Stimulated activated CD4-positive, alpha-beta T cell treated with anti-CD3 and anti-CD28 coated beads, Interleukin-2, amount 100 ng/mL, for 48 hours (primary cell): ENCODE data around the gene SNAP47.

Source experiments
- DNase-seq, 2 donors: peaks; one replicate each; pipeline ENCODE4 v3.0.0-alpha.2; 2020

The SNAP47 gene

GRCh38 chr1:227753999-227754711, 18.9 kb downstream of the SNAP47 start:
- DNase-seq: no peak

- DNase-seq: no peak
Observed at GRCh38 chr1:227754958-227755357, 19.7 kb downstream of the SNAP47 start.

- no peak for DNase-seq
Observed at GRCh38 chr1:227756172-227756959, 21.1 kb downstream of the SNAP47 start.

DNA sequence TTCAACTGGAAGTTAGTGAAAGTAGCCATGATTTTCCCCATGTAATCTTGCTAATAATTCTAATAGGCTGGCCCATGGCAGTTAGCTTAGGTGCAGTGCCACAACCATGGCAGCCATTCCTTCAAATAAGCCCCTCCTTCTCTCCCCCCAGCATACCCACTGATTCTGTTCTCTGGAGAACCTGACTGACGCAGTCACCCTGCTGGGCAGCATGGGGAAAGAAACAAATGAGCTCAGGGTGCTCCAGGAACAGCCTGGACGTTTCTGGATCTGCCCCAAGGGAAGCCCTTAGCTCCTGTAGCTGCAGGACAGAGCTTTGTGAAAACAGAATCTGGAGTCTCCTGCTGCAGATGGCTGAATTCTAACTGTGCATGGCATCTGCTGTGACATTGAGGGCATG, 22.5 kb downstream of the SNAP47 start:
- no peak for DNase-seq

GRCh38 chr1:227758366-227758765, 23.1 kb downstream of the SNAP47 start:
- no peak for DNase-seq

DNA sequence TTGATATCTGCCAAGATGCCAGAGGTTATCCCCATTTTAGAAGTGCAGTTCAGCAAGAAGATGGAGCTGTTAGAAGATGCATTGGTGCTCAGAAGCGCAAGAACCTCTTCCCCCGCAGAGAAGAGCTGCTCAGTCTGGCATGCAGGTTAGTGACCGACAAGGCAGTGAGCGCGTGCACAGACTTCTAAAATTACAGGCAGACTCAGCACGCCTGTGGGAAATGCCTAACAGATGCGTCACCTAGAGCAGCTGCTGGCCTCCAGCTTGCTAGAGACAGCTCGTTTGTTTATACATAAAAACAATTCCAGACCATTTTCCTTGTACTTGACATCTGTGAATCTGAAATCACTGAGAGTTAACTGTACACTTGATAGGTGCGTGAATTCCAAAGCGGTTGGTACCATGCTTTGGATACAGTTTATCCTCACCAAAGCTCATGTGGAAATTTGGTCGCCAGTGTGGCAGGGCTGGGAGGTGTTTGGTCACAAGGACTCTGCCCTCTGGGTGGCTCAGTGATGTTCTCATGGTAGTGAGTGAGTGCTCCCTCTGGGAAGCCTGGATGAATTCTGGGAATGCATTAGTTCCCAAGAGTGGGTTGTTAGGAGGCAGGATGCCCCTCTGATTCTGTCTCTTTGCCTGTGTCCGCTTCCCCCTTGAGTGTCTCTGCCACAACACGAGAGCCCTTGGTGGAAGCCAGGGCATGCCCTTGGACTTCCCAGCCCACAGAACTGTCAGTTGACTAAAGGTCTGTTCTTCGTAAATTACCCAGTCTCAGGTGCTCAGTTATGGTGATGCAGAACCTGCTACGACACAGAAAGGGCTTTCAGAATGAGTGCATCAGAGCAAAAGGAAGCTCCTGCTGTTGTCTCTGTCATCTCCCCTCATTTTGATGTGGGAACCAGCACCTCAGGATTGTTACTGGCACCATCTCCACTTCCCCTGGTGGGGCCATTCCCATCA, 24.4 kb downstream of the SNAP47 start:
- DNase-seq: no peak

DNA sequence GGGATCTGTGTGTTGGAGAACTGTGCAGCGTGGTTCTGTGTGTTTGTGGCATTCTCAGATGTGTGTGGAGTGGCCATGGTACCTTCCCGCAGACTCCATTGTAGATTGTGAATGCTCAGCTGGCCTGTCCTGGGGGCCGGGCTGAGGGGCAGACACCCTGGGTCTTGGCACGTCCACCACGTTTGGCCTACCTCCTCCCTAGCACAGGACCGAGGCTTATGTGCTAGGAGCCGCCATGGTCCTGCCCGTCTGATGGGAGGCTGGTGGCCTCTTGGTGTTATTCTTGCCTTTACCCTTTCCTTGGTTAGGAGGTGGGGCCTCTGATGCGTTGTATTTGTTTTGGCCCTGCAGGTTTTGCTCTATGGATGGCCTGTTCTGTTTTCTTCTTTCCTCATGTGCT, 25.1 kb downstream of the SNAP47 start:
- no peak for DNase-seq

DNA sequence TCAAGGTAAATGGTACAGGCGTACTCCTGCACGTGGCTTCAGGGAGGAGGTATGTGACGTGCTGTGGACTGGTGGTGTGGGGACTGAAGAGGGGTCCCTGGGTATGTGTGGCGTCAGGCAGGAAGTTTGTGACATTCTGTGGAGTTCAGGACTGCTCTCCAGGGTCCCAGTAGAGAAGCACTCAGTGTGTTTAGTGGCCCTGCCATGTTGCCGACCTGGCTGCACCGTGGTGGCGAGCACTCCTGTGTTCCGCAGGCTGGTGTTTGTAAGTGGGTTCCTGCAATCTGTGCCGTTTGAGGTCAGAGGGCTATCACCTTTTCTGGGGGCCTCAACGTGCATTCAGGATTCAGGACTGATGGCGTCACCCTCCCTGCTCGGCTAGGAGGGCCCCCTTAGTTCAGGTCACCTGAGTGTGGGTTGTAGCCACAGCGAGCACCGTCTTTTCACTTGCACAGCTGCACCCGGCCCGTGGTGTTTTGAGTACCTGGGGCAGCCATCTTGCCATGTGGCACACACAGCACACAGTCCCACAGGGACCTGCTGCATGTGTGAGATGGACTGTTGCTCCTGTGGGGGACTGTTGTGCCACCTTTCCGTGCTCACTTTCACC, 26.5 kb downstream of the SNAP47 start:
- no peak for DNase-seq

DNA sequence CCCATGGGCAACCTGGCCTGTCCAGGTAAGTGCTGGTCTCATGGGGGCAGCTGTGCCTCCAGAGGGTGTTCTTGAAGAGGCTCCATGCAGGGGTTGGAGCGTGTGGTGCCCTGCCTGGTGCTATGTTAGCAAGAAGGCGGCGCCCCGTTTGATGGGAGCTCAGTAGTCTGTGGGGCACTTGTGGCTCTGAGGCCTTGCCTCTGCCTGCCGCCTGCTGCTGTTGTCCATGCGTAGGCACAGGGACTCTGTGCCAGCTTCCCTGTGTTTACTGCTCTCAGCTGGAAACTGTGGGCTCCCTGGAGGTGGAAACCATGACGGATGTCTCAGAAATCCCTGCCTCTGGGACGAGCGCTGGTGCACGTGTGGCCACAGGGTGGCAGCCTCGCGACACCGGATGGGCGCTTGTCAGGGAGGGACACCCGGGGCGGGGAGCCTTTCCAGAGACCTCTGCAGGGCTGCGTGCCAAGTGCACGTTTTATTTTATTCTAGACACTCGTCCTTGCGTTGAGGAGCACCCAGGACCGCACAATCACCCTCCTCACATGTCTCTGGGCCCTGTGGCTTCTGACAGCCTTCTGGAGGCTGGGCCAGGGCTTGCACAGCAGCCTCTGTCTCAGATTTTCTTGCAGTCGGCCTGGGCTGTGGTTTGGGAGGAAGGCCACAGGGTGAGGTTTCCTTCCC, 27.1 kb downstream of the SNAP47 start:
- DNase-seq: peak; percentile 76 to 79

DNA sequence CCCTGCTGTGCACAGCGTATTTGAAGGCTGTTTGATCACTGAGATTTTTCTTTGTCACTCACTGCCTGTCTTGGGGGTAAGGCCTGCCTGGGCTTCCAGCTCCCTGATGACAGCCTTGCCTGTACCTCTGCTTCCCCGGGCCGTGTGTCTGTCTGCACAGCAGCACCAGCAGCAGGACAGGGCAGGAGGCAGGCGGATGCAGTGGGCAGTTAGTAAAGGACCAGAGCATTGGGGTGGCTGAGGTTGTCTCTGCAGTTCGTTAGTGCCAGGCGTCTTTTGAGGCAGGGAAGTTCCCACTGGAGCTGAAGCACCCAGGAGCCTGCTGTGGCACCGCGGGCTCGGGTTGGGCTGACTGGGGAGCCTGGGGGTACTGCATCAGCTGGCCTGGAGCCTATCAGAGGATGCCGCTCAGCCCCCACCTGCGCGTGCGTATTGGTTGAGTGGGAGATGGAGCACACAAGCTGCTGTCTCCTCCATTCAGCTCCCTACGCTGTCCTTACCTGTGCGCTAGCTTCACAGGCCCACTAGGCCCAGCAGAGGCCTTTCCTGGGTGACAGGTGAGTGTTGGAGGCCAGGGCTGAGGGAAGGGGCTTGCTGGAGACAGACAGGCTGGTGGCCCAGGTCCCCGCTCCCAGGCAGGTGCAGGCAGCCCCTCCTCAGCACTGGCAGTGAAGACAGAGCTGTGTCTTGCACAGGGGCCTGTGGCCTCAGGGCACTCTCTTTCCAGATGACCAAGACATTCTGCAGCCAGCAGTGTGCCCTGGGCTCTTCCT, 28.2 kb downstream of the SNAP47 start:
- no peak for DNase-seq

DNA sequence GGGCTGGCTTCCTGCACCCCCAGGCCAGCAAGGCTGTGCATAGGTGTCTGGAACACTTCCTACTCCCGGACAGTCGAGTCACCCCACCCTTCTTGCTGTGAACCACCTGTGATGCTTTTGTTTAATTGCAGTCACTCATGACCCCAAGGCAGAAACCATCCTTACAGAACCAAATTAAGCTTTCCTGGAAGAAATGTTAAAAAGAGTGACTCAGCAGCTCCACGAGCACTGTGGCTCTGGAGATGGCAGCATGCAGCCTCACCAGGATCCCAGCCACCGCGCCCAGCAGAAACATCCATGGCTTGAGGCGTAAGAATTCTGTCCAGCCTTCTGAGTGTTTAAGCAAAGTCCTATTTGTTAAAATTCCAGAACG, 28.8 kb downstream of the SNAP47 start:
- DNase-seq: no peak

DNA sequence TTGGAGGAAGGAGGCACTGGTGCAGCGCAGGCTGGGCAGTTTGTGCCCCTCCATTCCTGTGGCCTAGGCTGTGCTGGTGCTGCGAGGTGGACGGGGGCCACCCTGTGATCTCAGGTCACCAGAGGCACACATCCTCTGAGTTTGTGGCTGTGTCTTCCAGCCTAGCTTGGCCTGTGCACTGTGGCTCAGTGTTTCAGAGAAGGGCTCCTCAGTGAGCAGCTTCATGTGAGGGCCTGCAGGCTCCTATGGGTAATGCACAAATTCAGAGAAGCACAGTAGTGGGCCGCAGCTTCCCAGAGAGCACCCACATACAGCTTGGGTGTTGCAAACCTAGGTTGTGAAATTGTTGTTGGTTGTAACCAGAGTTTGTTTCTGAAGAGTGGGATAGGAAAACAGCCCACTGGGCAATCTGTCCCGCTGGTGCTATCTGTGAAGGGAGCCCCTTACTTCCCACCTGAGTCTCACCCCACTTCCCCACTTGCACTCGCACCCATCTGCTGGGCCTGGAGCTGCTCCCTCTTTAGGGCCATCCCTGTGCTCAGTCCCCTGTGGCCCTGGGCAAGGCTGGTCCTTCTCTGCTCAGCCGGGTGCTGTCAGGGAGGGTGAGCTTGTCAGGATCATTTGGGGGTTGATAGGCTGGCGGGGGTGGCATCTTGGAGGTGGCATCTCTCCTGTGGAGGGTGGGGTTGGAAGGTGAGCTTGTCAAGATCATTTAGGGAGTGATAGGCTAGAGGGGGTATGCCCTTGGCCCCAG, 30.2 kb downstream of the SNAP47 start:
- DNase-seq: no peak

- DNase-seq: peak; percentile 33 to 37
Observed at GRCh38 chr1:227766015-227766634, 30.9 kb downstream of the SNAP47 start.

DNA sequence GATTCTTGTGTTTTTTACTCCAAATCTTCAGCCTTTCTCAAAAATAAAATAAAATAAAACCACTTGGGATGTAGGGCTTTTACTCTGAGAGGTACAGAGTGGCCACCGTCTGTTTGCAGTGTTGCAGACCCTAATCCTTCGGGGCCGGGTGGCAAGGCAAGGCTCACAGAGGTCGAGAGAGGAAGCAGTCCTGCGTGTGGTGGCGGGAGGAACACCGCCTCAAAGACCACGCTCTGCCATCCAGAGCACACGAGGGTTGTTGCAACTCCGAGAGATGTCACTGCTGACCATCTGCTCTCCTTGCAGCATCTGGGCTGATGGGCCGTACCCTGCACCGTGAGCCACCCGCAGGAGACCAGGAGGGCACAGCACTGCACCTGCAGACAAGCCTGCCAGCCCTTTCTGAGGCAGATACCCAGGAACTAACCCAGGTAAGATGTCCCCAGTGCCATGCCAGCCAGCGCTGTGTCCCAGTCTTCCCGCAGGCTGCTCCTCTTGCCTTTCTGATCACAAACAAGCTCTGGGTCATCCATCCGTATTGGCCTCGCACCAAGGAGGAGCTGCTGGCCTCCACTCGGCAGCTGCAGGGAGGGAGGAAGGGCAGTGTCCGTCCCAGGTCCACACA, 31.5 kb downstream of the SNAP47 start:
- no peak for DNase-seq

GRCh38 chr1:227767401-227768124, 32.3 kb downstream of the SNAP47 start:
- no peak for DNase-seq

DNA sequence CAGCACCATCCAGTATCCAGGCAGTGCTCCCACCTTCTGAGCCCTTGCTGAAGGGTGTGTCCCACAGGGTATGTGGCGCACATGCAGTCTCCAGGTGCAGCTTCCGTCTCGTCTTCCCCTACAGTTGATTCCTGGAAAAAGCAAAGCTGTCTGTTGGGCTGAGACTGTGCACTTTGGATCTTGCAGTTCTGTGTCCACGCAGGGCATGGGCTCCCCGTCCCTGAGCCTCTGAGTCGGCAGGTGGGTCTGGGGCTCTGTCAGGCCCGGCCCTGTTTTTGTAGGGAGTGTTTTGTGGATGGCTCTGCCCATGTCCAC, 32.8 kb downstream of the SNAP47 start:
- no peak for DNase-seq

GRCh38 chr1:227768640-227769039, 33.4 kb downstream of the SNAP47 start:
- no peak for DNase-seq

DNA sequence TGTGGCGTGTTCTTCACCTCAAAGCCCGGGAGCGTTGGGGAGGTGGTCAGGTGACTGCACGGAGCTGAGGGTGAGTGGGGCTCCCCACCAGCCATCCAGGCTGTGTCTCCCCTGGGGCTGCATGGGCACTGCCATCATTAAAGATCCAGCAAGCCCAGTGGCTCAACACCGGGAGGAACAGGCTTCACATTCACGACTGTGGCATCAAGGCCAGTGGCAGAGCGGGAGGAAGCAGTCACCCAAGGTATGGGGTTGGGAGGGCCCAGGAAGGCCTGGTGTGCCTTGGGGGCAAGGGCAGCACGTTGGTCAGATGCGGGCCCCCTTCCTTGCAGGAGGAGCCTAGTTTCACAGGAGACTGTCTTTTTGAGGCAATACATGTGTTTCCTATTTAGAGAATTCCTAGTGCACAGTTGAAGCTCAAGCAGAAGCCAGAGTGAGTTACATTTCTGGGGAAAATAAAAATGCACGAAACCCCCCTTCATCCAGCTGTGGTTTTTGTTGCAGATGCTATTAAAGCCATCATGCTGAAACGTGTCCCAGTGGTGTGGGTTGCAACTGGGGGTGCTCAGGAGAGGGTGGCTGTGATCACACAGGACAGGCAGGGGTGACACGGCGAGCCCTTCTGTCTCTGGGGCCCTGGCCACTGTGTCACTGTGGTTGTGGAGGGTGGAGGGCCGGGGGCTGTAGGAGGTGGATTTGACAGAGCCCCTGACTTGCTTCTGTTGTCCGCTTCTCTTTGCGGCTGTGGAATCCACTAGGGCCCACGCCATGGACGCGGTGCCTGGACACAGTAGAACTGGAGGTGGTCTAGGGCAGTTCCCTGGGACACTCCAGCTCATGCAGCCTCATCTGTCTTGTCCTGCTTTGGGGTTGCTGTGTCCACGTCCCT, 34.1 kb downstream of the SNAP47 start:
- no peak for DNase-seq
